Myocyte (in vitro differentiated cells): Measurements from ENCODE around the gene RABL6. TPM values are rescaled to one million over a fixed set of nuclear protein-coding genes. Genes with fewer than 3 reads are reported as not detected.
A peak's percentile ranks its signal among the peaks of the same experiment; 100 is the strongest.

Experiments
- DNase-seq: peaks from one replicate; pipeline ENCODE4 v3.0.0-alpha.2; 2012; ENCODE audit warnings: low read depth
- total RNA-seq: library from RNA; depleted of rRNA; stranded (reverse); fragments of >200 nt; gene quantifications from 2 replicates; pipeline ENCODE4 v1.2.3, GENCODE V29; 2014

The RABL6 gene
- total RNA-seq, 1 donor from 2014 or later, result 94.2 TPM

DNA sequence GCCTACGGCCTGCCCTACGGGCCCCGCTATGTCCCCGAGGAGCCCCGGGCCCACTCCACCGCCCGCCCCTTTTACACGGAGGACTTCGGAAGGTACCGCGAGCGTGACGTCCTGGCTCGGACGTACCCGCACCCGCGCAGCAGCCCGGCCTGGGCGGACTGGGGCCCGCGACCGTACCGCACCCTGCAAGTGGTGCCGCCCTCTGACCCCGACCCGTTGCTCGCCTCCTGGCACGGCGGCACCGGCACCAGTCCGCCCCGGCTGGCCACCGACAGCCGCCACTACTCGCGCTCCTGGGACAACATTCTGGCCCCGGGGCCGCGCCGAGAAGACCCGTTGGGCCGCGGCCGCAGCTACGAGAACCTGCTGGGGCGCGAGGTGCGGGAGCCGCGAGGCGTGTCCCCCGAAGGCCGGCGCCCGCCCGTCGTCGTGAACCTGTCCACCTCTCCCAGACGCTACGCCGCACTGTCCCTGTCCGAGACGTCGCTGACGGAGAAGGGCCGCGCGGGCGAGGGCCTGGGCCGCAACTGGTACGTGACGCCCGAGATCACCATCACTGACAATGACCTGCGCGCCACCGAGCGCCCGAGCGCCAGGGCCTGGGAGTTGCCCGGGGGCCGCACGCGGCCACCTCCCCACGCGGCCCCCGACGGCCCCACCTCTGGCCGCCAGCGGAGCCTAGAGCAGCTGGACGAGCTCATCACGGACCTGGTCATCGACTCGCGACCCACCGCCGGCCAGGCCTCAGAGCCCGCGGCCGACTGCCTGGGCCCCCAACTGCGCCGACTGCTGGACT, 37.9 kb downstream of the RABL6 start:
- DNase-seq, result no peak

DNA sequence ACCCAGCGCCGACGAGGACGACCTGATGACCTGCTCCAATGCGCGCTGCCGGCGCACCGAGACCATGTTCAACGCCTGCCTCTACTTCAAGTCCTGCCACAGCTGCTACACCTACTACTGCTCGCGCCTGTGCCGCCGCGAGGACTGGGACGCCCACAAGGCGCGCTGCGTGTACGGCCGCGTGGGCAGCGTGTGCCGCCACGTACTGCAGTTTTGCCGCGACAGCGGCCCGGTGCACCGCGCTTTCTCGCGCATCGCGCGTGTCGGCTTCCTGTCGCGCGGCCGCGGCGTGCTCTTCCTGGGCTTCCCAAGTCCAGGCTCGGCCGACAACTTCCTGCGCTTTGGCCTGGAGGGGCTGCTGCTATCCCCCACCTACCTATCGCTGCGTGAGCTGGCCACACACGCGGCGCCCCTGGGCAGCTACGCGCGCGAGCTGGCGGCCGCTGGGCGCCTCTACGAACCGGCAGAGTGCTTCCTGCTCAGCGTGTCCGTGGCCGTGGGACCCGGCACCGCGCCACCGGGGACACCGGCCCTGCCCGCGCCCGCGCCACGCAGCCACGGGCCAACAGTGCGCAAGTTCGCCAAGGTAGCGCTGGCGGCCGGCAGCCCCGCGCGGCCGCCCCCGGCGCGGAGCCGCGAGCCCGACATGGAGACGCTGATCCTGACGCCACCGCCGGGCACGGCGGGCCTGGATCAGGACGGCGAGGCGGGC, 38.8 kb downstream of the RABL6 start:
- no peak for DNase-seq

DNA sequence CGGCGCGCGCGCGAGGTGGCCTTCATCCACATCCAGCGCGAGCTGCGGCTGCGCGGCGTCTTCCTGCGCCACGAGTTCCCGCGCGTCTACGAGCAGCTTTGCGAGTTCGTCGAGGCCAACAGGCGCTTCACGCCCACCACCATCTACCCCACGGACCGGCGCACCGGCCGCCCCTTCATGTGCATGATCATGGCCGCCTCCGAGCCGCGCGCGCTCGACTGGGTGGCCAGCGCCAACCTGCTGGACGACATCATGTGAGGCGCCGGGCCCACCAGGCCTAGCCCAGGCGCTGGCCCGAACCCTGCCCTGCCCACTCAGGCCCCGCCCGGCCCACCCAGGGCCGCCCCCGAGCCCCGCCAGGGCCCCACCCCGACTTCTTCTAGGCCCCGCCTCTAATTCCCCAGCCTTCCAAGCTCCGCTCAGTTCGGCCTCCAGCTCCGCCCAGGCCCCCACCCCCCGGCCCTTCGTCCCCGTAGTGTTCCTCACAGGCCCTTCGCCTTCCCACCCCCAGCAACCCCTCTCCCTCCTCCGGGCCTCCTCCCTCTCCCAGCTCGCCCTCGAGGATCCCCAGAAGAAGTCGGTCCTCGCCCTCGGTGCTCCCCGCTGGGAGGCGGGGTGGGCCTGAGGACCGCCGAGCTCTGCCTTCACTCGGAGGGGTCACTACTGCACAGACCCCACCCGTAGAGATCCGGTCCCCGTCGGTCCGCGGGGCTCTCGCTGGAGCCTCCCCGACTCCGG, 39.5 kb downstream of the RABL6 start:
- DNase-seq, result no peak

DNA sequence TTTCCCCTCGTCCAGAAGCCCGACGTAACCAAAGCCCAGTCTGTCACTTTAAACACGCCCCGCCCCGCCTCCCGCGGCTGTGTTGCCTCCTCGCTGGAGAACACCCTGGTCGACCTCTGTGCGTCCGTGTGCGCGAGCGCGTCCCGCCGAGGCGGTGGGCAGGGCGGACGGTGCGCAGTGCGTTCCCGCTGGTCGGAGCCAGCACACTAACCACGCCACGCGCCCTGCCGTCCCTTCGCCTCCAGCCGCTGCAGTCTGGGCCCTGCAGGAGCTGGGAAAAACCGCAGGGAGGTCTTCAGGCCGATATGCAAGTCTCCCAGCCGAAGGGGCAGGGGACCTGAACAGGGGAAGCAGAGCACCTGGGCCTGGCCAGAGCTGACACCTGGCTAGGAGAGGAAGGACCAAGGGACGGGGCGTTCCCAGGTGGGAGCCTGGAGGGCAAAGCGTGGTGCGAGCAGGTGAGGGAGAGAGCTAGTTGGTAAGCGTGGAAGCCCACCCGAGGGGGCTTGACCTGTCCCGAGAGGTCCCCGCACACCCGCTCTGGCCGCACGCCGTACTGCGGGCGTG, 40.2 kb downstream of the RABL6 start:
- peak; percentile 85 for DNase-seq

DNA sequence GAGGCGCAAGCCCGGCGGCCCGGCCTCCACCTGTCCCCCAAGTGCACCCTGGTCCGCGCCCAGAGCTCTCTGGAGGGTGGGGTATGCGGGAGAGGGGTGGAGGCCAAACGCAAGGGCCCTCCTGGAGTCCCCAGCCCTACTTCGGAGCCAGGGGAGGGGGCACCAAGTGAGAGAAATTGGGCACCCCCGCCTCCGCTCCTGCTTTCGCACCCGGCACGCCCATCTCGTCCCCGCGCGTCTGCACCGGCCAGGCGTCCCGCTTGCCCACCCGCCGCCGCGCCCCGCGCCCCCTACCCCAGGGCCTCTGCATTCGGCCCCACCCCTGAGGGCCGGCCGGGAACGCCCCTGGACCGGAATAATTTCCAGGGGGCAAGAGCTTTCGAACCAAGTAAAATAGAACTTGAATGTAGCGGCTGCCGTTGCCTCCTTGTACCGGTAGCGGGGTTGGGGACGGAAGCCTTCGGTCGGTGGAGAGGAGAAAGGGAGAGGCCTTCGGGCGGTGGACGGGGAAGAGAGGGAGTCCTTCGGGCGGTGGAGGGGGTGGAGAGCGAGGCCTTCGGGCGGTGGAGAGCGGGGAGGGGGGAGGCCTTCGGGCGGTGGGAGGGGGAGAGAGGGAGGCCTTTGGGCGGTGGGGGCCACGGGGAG, 40.8 kb downstream of the RABL6 start:
- peak; percentile 48 for DNase-seq

DNA sequence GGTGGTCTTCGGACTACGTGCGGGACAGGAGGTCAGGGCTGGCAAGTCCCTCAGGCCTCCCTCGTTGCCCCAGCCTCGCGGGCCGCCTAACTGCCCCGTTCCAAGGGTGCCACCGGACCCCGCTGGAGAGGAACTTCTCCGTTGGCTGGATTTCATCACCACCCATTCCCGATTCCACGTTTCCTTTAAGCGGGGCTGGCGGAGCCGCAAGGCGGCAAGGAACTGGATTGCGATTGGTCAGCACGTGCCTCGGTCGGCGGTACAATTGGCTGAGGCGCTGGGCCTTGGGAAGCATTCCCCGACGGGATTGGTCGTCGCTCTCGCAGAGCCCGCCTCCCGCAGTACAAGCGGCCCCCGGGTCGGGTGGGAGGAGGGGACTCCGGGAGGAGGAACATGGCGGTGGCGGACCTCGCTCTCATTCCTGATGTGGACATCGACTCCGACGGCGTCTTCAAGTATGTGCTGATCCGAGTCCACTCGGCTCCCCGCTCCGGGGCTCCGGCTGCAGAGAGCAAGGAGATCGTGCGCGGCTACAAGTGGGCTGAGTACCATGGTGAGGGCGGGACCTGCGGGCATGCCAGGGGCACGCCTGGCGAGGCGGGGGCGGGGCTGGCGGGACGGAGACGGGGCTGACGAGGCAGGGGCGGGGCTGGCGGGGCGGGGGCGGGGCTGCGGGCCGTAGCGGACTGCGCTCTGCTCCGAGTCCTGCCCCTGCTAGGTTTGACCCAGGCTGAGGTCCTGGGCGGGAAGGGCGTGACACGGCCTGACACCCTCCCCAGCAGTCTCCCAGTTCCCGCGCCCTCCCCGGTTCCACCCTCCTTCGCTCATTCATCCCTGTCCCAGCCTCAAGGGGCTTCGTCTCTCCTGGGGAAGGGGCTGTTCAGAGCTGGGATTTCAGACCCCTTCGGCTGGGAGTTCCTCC, 41.6 kb downstream of the RABL6 start, which contains the start of gene PHPT1:
Gene PHPT1 (plus strand): TSS at position 372 of the 922 bp plus-strand sequence. CDS start 22 bp downstream, at position 394.
- peak; percentile 99 for DNase-seq

DNA sequence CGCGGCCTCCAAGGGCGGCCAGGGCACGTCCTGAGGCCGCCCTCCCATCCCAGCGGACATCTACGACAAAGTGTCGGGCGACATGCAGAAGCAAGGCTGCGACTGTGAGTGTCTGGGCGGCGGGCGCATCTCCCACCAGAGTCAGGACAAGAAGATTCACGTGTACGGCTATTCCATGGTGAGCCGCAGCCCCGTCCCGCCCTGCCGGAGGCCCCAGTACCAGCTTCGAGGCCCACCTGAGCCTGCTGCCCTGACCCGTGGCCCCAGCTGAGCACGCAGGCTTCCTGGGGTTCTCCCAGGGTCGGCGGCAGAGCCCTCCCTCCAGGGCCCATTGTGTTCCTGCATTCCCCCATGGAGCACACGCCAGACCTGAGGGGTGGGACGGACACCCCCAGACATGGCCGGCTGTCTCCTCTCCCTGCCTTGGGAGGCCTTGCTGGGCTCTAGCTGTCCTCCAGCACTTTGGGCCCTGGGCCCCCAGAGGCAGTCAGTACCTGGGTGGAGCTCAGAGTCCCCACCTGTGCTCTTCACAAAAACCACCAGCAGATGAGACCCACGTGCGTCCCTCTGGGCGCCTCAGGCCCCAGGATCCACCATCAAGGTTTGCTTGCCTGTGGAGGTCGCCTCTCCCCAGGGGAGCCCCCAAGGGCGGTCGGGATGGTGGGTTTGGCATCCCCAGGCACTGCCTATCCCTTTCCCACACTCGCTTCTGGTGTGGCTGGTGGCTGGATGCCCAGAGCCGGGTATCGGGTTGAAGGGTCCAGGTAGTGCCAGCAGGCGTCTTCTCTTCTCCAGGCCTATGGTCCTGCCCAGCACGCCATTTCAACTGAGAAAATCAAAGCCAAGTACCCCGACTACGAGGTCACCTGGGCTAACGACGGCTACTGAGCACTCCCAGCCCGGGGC, 42.5 kb downstream of the RABL6 start:
- DNase-seq, result no peak

DNA sequence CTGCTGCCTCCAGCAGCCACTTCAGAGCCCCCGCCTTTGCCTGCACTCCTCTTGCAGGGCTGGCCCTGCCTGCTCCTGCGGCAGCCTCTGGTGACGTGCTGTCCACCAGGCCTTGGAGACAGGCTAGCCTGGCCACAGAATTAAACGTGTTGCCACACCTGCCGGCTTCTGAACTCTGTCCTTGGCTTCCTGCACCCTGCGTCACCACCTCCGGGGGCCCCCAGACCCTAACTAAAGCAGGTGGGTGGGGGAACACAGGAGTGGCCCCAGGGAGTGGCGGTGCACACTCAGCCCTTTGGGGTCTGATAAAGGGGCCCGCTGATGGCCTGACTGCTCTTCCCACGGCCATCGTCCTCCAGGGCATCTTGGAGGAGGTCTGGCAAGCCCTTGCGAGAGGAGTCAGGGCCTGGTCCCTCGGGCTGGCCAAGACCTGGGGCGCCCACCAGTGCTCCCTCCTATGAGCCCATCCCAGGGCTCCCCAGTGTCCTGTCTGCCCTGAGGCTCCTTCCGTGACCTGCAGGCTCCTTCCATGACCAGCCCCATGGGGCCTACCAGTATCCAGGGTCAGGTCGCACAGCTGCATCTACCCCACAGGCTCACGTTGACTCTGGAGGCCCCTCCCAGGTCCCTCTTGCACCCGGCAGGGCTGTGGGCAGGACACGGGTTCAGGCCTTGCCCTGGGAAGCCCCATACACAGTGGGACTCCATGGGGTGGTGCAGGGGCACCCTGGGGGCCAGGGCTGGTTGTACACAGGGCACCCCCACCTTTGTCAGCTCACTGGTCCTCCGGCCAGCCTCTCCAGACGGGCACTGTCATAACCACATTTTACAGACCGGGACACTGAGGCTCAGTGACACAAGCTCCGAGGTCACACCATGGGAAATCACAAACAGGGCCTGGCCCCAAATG, 43.4 kb downstream of the RABL6 start:
- DNase-seq, result no peak

DNA sequence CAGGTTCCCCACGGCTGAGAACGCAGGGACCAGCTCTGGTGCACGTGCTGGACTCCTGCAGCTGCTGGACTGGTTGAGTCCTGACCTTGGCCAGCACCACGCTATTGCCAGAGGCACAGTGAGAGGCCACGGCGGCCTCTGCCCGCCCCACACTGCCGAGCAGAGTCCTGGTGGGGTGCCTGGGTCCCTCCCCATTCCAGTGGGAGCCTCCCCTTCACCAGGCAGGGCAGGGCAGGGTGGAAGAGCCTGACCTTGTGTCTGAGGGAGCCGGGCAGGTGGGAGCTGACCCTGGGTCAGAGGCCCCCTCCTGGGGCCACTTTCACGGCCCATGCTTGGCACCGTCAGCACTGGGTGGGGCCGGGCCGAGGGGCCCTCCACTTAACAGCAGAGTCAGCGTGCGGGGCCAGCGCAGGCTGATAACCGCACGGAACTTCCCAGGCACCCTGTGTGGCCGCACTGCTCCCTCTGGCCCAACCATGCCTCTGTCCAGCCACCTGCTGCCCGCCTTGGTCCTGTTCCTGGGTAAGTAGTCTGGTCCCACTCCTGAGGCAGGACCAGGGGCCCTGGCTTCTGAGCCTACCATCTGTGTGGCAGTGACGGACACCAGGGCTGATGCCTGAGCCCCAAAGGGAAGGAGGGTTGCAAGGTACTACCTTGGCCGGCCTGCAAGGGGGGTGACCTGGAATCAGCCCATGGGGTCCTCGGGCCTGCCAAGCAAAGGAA, 44.4 kb downstream of the RABL6 start, which contains the start of gene MAMDC4:
Gene MAMDC4 (plus strand): TSS at position 406 of the 723 bp plus-strand sequence. CDS start 71 bp downstream, at position 477.
- no peak for DNase-seq

DNA sequence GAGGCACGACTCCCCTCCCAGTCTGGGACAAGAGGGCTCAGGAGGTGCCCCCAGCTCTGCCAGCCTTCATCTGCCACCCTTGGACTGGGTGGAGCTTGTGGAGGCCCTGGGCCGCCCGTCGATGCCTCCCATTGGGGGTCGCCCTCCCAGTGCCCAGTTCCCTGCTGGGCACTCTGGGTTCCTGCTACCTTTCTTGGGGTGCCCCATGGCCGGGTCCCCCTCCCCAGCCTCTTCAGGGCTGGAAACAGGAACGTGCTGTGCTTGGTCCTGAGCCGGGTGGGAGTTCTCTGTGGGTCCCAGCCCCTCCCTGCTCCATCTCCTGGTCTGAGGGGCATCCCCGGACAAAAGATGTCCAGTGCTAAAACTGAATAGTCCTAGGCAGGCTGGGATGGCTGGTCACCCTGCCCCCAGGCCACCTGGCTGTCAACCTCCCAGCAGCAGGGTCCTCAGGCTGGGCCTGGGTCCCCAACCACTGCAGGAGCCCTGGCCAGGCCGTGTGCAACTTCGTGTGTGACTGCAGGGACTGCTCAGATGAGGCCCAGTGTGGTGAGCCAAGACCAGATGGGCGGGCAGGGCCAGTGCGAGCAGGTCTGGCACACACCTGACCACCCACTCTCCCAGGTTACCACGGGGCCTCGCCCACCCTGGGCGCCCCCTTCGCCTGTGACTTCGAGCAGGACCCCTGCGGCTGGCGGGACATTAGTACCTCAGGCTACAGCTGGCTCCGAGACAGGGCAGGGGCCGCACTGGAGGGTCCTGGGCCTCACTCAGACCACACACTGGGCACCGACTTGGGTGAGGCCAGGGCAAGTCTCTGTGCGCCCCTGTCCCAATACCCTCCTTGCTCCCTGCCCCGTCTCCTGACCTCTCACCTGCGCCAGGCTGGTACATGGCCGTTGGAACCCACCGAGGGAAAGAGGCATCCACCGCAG, 45.2 kb downstream of the RABL6 start:
- no peak for DNase-seq

DNA sequence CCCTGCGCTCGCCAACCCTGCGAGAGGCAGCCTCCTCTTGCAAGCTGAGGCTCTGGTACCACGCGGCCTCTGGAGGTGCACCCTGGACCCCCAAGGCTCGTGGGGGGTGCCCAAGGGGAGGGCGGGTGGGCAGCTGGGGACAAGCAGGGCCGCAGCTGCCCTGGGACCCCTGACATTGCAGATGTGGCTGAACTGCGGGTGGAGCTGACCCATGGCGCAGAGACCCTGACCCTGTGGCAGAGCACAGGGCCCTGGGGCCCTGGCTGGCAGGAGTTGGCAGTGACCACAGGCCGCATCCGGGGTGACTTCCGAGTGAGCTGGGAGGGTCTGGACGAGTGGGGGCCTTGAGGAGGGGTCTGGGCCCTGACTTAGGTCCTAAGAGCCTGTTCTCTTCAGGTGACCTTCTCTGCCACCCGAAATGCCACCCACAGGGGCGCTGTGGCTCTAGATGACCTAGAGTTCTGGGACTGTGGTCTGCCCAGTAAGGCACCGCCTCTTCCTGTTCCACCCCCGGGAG, 45.9 kb downstream of the RABL6 start:
- DNase-seq, result no peak

DNA sequence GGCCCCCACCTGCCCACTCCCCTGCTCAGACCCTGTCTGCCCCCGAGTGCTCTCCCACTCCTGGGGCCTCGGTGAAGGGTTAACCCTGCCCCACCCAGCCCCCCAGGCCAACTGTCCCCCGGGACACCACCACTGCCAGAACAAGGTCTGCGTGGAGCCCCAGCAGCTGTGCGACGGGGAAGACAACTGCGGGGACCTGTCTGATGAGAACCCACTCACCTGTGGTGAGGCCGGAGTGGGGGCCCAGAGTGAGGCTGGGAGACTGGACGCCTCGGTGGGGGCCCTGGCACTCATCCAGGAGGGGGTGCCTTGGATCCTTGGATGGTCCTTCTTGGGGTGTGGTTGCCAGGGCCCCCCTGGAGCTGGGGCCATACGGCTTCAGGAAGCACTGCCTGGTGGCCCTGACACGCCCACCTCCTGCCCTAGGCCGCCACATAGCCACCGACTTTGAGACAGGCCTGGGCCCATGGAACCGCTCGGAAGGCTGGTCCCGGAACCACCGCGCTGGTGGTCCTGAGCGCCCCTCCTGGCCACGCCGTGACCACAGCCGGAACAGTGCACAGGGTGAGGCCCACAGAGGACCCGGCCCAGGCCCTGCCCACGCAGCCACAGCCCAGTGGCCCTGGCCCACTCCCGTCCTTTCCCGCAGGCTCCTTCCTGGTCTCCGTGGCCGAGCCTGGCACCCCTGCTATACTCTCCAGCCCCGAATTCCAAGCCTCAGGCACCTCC, 46.5 kb downstream of the RABL6 start:
- DNase-seq, result no peak

DNA sequence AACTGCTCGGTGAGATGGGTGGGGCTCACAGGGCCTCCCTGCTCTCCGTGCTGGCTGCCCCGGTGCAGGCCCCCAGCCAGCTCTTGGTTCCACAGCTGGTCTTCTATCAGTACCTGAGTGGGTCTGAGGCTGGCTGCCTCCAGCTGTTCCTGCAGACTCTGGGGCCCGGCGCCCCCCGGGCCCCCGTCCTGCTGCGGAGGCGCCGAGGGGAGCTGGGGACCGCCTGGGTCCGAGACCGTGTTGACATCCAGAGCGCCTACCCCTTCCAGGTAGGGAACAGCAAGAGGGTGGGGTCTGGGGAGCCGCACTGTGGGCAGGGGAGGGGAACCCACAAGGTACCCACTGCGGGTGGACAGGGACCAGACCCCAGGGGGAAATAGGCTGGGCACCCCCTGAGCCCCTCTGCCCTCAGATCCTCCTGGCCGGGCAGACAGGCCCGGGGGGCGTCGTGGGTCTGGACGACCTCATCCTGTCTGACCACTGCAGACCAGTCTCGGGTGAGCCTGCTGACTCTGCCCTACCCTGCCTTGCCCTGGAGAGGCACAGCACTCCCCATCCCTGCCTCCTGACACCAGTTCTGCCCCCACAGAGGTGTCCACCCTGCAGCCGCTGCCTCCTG, 47.2 kb downstream of the RABL6 start:
- no peak for DNase-seq

DNA sequence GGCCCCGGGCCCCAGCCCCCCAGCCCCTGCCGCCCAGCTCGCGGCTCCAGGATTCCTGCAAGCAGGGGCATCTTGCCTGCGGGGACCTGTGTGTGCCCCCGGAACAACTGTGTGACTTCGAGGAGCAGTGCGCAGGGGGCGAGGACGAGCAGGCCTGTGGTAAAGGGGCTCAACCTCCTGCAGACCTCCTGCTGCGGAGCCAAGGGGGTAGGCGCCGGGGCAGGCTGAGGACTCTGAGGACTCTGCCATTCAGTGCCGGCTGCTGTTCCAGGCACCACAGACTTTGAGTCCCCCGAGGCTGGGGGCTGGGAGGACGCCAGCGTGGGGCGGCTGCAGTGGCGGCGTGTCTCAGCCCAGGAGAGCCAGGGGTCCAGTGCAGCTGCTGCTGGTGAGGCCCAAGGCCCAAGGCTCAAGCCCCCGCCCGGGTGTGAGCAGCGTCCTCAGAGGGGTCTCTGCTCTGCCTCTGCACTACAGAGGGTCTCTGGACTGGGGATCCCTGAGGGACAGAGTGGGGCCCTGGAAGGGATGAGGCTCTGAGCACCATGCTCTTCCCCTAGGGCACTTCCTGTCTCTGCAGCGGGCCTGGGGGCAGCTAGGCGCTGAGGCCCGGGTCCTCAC, 47.8 kb downstream of the RABL6 start:
- DNase-seq, result no peak
